Calu3 (cell line): ENCODE results near the gene PLSCR4. TPM values are rescaled to one million over a fixed set of nuclear protein-coding genes. Genes with fewer than 3 reads are reported as not detected.

Source experiments
- BruUV-seq: library from RNA; stranded (reverse); fragments of 400-500 nt; replicated peaks from 2 replicates; lab custom pipeline; 2021; lab: Mats Ljungman, UMichigan
- CTCF ChIA-PET: fragments of 300-600 bp; sonication (Branson Sonifier 250); formaldehyde crosslinking; loops from one replicate; lab custom pipeline; 2022; ENCODE audit warnings: antibody characterized with exemption; lab: Charles Lee
- DNase-seq: peaks from one replicate; pipeline ENCODE4 v3.0.0; 2022
- H3K27ac Mint-ChIP-seq: one replicate; pipeline ENCODE4 v1.8.0; 2022; ENCODE audit warnings: mixed read lengths; ENCODE audit not compliant: unreplicated experiment
- H3K27me3 Mint-ChIP-seq: one replicate; pipeline ENCODE4 v1.8.0; 2022; ENCODE audit warnings: mixed read lengths; ENCODE audit not compliant: unreplicated experiment
- H3K36me3 Mint-ChIP-seq: one replicate; pipeline ENCODE4 v1.8.0; 2022; ENCODE audit warnings: mild to moderate bottlenecking, moderate library complexity, mixed read lengths; ENCODE audit not compliant: insufficient read depth, unreplicated experiment
- H3K4me1 Mint-ChIP-seq: one replicate; pipeline ENCODE4 v1.8.0; 2022; ENCODE audit warnings: mild to moderate bottlenecking, low read depth, mixed read lengths; ENCODE audit not compliant: unreplicated experiment
- H3K4me3 Mint-ChIP-seq: one replicate; pipeline ENCODE4 v1.8.0; 2022; ENCODE audit warnings: mild to moderate bottlenecking, low read depth, moderate library complexity, mixed read lengths; ENCODE audit not compliant: unreplicated experiment
- H3K9me3 Mint-ChIP-seq: one replicate; pipeline ENCODE4 v1.8.0; 2022; ENCODE audit warnings: low read depth, mixed read lengths; ENCODE audit not compliant: unreplicated experiment
- CTCF ChIP-seq: fragments of 200-600 bp; IDR thresholded peaks from one replicate; pipeline ENCODE4 v1.8.0; 2022; ENCODE audit warnings: antibody characterized with exemption; ENCODE audit not compliant: unreplicated experiment
- intact Hi-C: fragments of 100-400 bp; cut with micrococcal nuclease; formaldehyde crosslinking; loops from one replicate; pipeline ENCODE4 v1.10.0; 2022; ENCODE audit not compliant: unreplicated experiment
- total RNA-seq: library from RNA; stranded (reverse); gene quantifications from 2 replicates; pipeline ENCODE4 v1.2.3, GENCODE V29; 2022

PLSCR4 gene
- total RNA-seq, 1 experiment from 2014 or later = 10.2 TPM

GRCh38 chr3:146157325-146158060 lies 93.4 kb downstream of the PLSCR4 start:
- Mint-ChIP-seq H3K36me3 (peaks cover 62% of the 10 kb centered on the region), H3K27ac (peak overlapping the region; percentile 97), H3K4me1 (peaks cover 31% of the 10 kb centered on the region), H3K27me3 (no peaks in the 10 kb centered on the region), H3K9me3 (no peaks in the 10 kb centered on the region), H3K4me3 (peak overlapping the region; percentile 66)
- intact Hi-C loops = no loop called here
- CTCF ChIA-PET = interaction anchor here (0.7 to 4.0 kb wide), 6 partner anchors 9 to 381 kb away, joined by 3 to 28 read pairs (median 8); no protein-coding TSS in a partner anchor
- no peak for DNase-seq
- BruUV-seq = no TSS peak
- TF ChIP-seq CTCF = no peak

GRCh38 chr3:146156666-146157314 lies 94.1 kb downstream of the PLSCR4 start:
- peak overlapping the region; percentile 66 for H3K4me3 Mint-ChIP-seq
- no TSS peak for BruUV-seq
- CTCF ChIA-PET = interaction anchor here (0.7 to 2.1 kb wide), 6 partner anchors 9 to 380 kb away, joined by 3 to 11 read pairs (median 6); no protein-coding TSS in a partner anchor
- peak; percentile 41 for DNase-seq
- no peaks in the 10 kb centered on the region for H3K27me3 Mint-ChIP-seq
- intact Hi-C loops = no loop called here
- peaks cover 58% of the 10 kb centered on the region for H3K36me3 Mint-ChIP-seq
- no peak for TF ChIP-seq CTCF
- peaks cover 33% of the 10 kb centered on the region for H3K4me1 Mint-ChIP-seq
- no peaks in the 10 kb centered on the region for H3K9me3 Mint-ChIP-seq
- peak overlapping the region; percentile 97 for H3K27ac Mint-ChIP-seq

- intact Hi-C loops = no loop called here
- CTCF ChIA-PET = interaction anchor here (0.7 to 2.1 kb wide), 7 partner anchors 10 to 1802 kb away, joined by 3 to 11 read pairs (median 4); no protein-coding TSS in a partner anchor
- H3K36me3 Mint-ChIP-seq = peaks cover 54% of the 10 kb centered on the region
- H3K4me1 Mint-ChIP-seq = peaks cover 33% of the 10 kb centered on the region
- peak; percentile 36 for DNase-seq
- peak overlapping the region; percentile 97 for H3K27ac Mint-ChIP-seq
- no TSS peak for BruUV-seq
- peak overlapping the region; percentile 66 for H3K4me3 Mint-ChIP-seq
- no peaks in the 10 kb centered on the region for H3K9me3 Mint-ChIP-seq
- H3K27me3 Mint-ChIP-seq = no peaks in the 10 kb centered on the region
- TF ChIP-seq CTCF = no peak
Observed at GRCh38 chr3:146156095-146156494, 94.8 kb downstream of the PLSCR4 start.

- H3K4me1 Mint-ChIP-seq = peaks cover 33% of the 10 kb centered on the region
- CTCF ChIA-PET = interaction anchor here (0.5 to 1.3 kb wide), 3 partner anchors 35 to 90 kb away, joined by 3 to 4 read pairs (median 3); no protein-coding TSS in a partner anchor
- intact Hi-C loops = no loop called here
- H3K4me3 Mint-ChIP-seq = no peak overlapping the region
- peaks cover 45% of the 10 kb centered on the region for H3K36me3 Mint-ChIP-seq
- no peaks in the 10 kb centered on the region for H3K27me3 Mint-ChIP-seq
- H3K27ac Mint-ChIP-seq = no peak overlapping the region
- H3K9me3 Mint-ChIP-seq = no peaks in the 10 kb centered on the region
- TF ChIP-seq CTCF = no peak
- no TSS peak for BruUV-seq
- no peak for DNase-seq
Observed at GRCh38 chr3:146154995-146155394, 95.9 kb downstream of the PLSCR4 start.
